Gastroesophageal sphincter (tissue), 4 donors: ENCODE measurements around the gene CELA1. TPM values are rescaled to one million over a fixed set of nuclear protein-coding genes. Genes with fewer than 3 reads are reported as not detected.

Experiments
- ATAC-seq: fragments of 150-250 bp; one replicate; pipeline ENCODE4 v1.9.1; 2016; ENCODE audit warnings: mild to moderate bottlenecking, moderate library complexity
- H3K27ac ChIP-seq, 4 donors: fragments of 200-600 bp; sonication (generic) in 3 of 4; 1 replicate in 3 of 4; 2 replicates in 1 of 4; pipeline ENCODE4 v1.5.1; 2016 to 2019
- H3K27me3 ChIP-seq: fragments of 200-600 bp; sonication (generic); one replicate; pipeline ENCODE4 v1.5.1; 2019
- H3K36me3 ChIP-seq, 2 donors: fragments of 200-600 bp; sonication (generic); one replicate each; pipeline ENCODE4 v1.5.1; 2019; ENCODE audit warnings: control low read depth in 1 of 2
- H3K4me1 ChIP-seq, 3 donors: fragments of 200-600 bp; sonication (generic); 1 replicate in 2 of 3; 2 replicates in 1 of 3; pipeline ENCODE4 v1.5.1; 2016 to 2019; ENCODE audit warnings: control low read depth in 2 of 3
- H3K4me3 ChIP-seq, 2 donors: fragments of 200-600 bp; sonication (generic); one replicate each; pipeline ENCODE4 v1.5.1; 2019; ENCODE audit warnings: mild to moderate bottlenecking in 1 of 2, moderate library complexity in 1 of 2
- H3K9me3 ChIP-seq, 3 donors: fragments of 200-600 bp; sonication (generic); one replicate each; pipeline ENCODE4 v1.5.1; 2017 to 2019; ENCODE audit warnings: control low read depth in 2 of 3
- CTCF ChIP-seq, 4 experiments: fragments of 200-600 bp in 2 of 4; fragments of 450-650 bp in 2 of 4; sonication (generic) in 1 of 4; IDR thresholded peaks; one replicate each; pipeline ENCODE4 v1.5.1; 2017 to 2019; ENCODE audit warnings: antibody characterized with exemption in 4 of 4, mild to moderate bottlenecking in 2 of 4, moderate library complexity in 2 of 4
- EP300 ChIP-seq: sonication (generic); formaldehyde crosslinking; IDR thresholded peaks from one replicate; pipeline ENCODE4 v1.6.1; 2017; ENCODE audit warnings: antibody characterized with exemption, mild to moderate bottlenecking
- POLR2A ChIP-seq, 2 donors: fragments of 450-650 bp; IDR thresholded peaks; one replicate each; pipeline ENCODE4 v1.6.1; 2017; ENCODE audit warnings: antibody characterized with exemption in 2 of 2, mild to moderate bottlenecking in 2 of 2, moderate library complexity in 1 of 2
- POLR2AphosphoS5 ChIP-seq: sonication (generic); formaldehyde crosslinking; IDR thresholded peaks from one replicate; pipeline ENCODE4 v1.6.1; 2017; ENCODE audit warnings: antibody characterized with exemption
- WGBS, 2 donors: methylation state at CpG; one replicate each; pipeline ENCODE4 v1.1.5; 2018; ENCODE audit warnings: low coverage in 1 of 2; 5-methylcytosine and 5-hydroxymethylcytosine counted together
- total RNA-seq, 4 donors: library from RNA; depleted of rRNA; stranded (reverse); fragments of >200 nt; gene quantifications; one replicate each; pipeline ENCODE4 v1.1.0, GENCODE V29; 2016

CELA1 gene
- not detected for total RNA-seq

- no peak for ATAC-seq
- no peak within 1 kb of the TSS for H3K4me3 ChIP-seq
- no peaks in the 10 kb centered on the region for H3K36me3 ChIP-seq
- no peak for TF ChIP-seq POLR2A (IDR thresholded peaks at IDR 0.05)
- no peak for TF ChIP-seq CTCF (IDR thresholded peaks at IDR 0.05)
- no peak for TF ChIP-seq EP300
- no peak for TF ChIP-seq POLR2AphosphoS5
- no peak within 1 kb of the TSS for H3K27ac ChIP-seq
- no peaks in the 10 kb centered on the region for H3K9me3 ChIP-seq
- no peaks in the 10 kb centered on the region for H3K4me1 ChIP-seq
- whole genome bisulfite sequencing, 2 donors, result 27 to 84% methylated on average over 1 to 2 of the region's 3 CpGs
- H3K27me3 ChIP-seq, result no peaks in the 10 kb centered on the region
Measured at GRCh38 chr12:51346581-51346980, at the start of gene CELA1. TSS of gene CELA1 (minus strand) at chr12:51346679. CDS start at chr12:51346638, 41 bp downstream.

- TF ChIP-seq EP300 (no peak), POLR2AphosphoS5 (no peak), CTCF (IDR thresholded peaks at IDR 0.05) (no peak), POLR2A (IDR thresholded peaks at IDR 0.05) (no peak)
- Histone ChIP-seq H3K4me1 (peaks cover 0 to 15% (median 11%) of the 10 kb centered on the region in 3 donors), H3K36me3 (no peaks in the 10 kb centered on the region), H3K9me3 (no peaks in the 10 kb centered on the region), H3K27me3 (peaks cover 57% of the 10 kb centered on the region), H3K27ac (no peak overlapping the region), H3K4me3 (no peak overlapping the region)
- no peak for ATAC-seq
- 55 to 85% methylated on average over 3 to 6 of the region's 8 CpGs for WGBS, 2 donors
Measured at GRCh38 chr12:51395283-51396230, 49.1 kb upstream of the CELA1 start.

- Histone ChIP-seq H3K9me3 (no peaks in the 10 kb centered on the region), H3K4me1 (peaks cover 0 to 15% (median 11%) of the 10 kb centered on the region in 3 donors), H3K27ac (peak overlapping the region in 2 of 4 donors; percentile 17 to 48), H3K36me3 (no peaks in the 10 kb centered on the region), H3K4me3 (no peak overlapping the region), H3K27me3 (peaks cover 50% of the 10 kb centered on the region)
- WGBS, 2 donors, result 55 to 78% methylated on average over 4 to 5 of the region's 14 CpGs
- peak; percentile 71 for ATAC-seq
- TF ChIP-seq CTCF (IDR thresholded peaks at IDR 0.05) (no peak), EP300 (no peak), POLR2A (IDR thresholded peaks at IDR 0.05) (no peak), POLR2AphosphoS5 (no peak)
Measured at GRCh38 chr12:51393676-51394545, 47.4 kb upstream of the CELA1 start.

GRCh38 chr12:51392556-51393237 lies 46.2 kb upstream of the CELA1 start:
- H3K4me1 ChIP-seq, result peaks cover 0 to 15% (median 11%) of the 10 kb centered on the region in 3 donors
- H3K4me3 ChIP-seq, result peak overlapping the region in 1 of 2 donors; percentile 56
- ATAC-seq, result no peak
- H3K27me3 ChIP-seq, result peaks cover 44% of the 10 kb centered on the region
- H3K27ac ChIP-seq, result no peak overlapping the region
- H3K36me3 ChIP-seq, result no peaks in the 10 kb centered on the region
- TF ChIP-seq POLR2A (IDR thresholded peaks at IDR 0.05) (no peak), EP300 (no peak), POLR2AphosphoS5 (no peak)
- 60 to 63% methylated on average over 11 to 19 of the region's 22 CpGs for WGBS, 2 donors
- H3K9me3 ChIP-seq, result no peaks in the 10 kb centered on the region
